ENCODE results near the gene GTPBP3. TPM values are rescaled to one million over a fixed set of nuclear protein-coding genes. Genes with fewer than 3 reads are reported as not detected.

The GTPBP3 gene
- total and polyA plus RNA-seq, 9 of the 15 experiments (the other 6 are each of a cell fraction or from before 2014, with no cell fraction given) = 4.9 to 124 (median 22.6) TPM

DNA sequence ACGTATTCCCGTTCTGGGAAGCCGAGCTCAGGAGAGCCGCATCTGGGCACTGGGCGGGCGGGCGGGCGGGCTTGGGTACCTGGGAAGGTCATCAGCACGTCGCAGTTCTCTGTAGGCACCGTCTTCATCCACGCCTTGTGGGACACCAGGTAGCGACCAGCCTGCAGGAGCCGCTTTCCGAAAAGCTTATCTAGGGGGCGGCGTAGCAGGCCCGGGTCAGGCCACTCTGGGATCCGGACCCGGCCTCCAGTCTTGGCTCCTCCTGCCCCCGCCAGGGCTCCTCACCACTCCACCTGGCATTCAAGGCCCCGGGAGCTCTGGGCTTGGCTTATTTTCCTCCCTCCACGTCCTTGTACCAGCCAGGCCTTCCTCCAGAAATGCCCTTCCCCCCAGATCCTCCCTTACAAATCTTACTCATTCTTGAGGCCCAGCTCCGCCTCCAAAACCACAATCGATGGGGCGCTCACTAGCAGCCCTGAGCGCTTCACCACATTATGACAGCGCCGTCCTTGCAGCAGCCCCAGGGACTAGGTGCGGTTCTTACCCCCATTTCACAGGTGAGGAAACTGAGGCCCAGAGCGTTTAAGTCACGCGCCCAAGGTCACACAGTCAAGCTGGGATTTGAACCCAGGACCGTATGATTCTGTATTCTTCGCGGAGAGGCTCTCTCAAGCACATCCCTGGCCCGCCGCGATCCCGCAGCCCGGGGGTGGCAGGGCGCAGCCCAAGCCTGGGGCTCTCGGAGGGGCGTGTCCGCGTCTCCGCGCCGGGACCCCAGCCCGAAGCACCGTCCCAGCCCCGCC lies 3.5 kb upstream of the GTPBP3 start (continued):
- TF ChIP-seq, protein P1, sequence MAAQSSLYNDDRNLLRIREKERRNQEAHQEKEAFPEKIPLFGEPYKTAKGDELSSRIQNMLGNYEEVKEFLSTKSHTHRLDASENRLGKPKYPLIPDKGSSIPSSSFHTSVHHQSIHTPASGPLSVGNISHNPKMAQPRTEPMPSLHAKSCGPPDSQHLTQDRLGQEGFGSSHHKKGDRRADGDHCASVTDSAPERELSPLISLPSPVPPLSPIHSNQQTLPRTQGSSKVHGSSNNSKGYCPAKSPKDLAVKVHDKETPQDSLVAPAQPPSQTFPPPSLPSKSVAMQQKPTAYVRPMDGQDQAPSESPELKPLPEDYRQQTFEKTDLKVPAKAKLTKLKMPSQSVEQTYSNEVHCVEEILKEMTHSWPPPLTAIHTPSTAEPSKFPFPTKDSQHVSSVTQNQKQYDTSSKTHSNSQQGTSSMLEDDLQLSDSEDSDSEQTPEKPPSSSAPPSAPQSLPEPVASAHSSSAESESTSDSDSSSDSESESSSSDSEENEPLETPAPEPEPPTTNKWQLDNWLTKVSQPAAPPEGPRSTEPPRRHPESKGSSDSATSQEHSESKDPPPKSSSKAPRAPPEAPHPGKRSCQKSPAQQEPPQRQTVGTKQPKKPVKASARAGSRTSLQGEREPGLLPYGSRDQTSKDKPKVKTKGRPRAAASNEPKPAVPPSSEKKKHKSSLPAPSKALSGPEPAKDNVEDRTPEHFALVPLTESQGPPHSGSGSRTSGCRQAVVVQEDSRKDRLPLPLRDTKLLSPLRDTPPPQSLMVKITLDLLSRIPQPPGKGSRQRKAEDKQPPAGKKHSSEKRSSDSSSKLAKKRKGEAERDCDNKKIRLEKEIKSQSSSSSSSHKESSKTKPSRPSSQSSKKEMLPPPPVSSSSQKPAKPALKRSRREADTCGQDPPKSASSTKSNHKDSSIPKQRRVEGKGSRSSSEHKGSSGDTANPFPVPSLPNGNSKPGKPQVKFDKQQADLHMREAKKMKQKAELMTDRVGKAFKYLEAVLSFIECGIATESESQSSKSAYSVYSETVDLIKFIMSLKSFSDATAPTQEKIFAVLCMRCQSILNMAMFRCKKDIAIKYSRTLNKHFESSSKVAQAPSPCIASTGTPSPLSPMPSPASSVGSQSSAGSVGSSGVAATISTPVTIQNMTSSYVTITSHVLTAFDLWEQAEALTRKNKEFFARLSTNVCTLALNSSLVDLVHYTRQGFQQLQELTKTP (IDR thresholded peaks at IDR 0.05; ENCODE audit: low read depth in 1 of 2, partially characterized antibody in 2 of 2) = peak in 1 of 2 experiments; percentile 57
- peak; percentile 96 for TF ChIP-seq CBFB (CRISPR knock-in tag; IDR thresholded peaks at IDR 0.05)
- TF ChIP-seq, protein P2, sequence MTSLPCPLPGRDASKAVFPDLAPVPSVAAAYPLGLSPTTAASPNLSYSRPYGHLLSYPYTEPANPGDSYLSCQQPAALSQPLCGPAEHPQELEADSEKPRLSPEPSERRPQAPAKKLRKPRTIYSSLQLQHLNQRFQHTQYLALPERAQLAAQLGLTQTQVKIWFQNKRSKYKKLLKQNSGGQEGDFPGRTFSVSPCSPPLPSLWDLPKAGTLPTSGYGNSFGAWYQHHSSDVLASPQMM (CRISPR knock-in tag; IDR thresholded peaks at IDR 0.05) = no peak
- TF ChIP-seq, protein P3, sequence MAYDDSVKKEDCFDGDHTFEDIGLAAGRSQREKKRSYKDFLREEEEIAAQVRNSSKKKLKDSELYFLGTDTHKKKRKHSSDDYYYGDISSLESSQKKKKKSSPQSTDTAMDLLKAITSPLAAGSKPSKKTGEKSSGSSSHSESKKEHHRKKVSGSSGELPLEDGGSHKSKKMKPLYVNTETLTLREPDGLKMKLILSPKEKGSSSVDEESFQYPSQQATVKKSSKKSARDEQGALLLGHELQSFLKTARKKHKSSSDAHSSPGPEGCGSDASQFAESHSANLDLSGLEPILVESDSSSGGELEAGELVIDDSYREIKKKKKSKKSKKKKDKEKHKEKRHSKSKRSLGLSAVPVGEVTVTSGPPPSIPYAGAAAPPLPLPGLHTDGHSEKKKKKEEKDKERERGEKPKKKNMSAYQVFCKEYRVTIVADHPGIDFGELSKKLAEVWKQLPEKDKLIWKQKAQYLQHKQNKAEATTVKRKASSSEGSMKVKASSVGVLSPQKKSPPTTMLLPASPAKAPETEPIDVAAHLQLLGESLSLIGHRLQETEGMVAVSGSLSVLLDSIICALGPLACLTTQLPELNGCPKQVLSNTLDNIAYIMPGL (CRISPR knock-in tag; IDR thresholded peaks at IDR 0.05) = 0 out of 2 replicates have a peak, but pooled peaks have one; percentile 7
- TF ChIP-seq, protein P4, sequence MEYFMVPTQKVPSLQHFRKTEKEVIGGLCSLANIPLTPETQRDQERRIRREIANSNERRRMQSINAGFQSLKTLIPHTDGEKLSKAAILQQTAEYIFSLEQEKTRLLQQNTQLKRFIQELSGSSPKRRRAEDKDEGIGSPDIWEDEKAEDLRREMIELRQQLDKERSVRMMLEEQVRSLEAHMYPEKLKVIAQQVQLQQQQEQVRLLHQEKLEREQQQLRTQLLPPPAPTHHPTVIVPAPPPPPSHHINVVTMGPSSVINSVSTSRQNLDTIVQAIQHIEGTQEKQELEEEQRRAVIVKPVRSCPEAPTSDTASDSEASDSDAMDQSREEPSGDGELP (CRISPR knock-in tag; IDR thresholded peaks at IDR 0.05; ENCODE audit: borderline replicate concordance) = peak; percentile 71
- TF ChIP-seq ARNT (IDR thresholded peaks at IDR 0.05) = peak in 1 of 2 experiments; percentile 64; a peak in 1 of 4 replicates
- 0 out of 2 replicates have a peak, but pooled peaks have one; percentile 41 for TF ChIP-seq CHD2 (IDR thresholded peaks at IDR 0.05; ENCODE audit: low read depth, low read length)
- TF ChIP-seq SP2 (IDR thresholded peaks at IDR 0.05; ENCODE audit: extremely low read depth, low read depth, low read length, poor library complexity, severe bottlenecking) = peak; percentile 41
- TF ChIP-seq MTA1 (IDR thresholded peaks at IDR 0.05; ENCODE audit: borderline replicate concordance) = peak; percentile 45; the same call in 1 of the 2 replicates
- peak; percentile 98 for TF ChIP-seq PTBP1 (IDR thresholded peaks at IDR 0.05; ENCODE audit: low read depth, low read length)
- TF ChIP-seq TRIM28 (IDR thresholded peaks at IDR 0.05) = peak; percentile 21; the same call in 1 of the 2 replicates
- no peak; the same call in none of the 2 replicates for TF ChIP-seq ZBED1 (IDR thresholded peaks at IDR 0.05)
- TF ChIP-seq CEBPG (CRISPR knock-in tag; IDR thresholded peaks at IDR 0.05) = peak; percentile 48; the same call in 1 of the 2 replicates
- no peak for TF ChIP-seq CEBPG (tag; conservative IDR thresholded peaks at IDR 0.05 in 1 of 2, IDR thresholded peaks at IDR 0.05 in 1 of 2)
- peak; percentile 25 to 79; a peak in 1 of 4 replicates for TF ChIP-seq TEAD1 (CRISPR knock-in tag; IDR thresholded peaks at IDR 0.05)
- TF ChIP-seq, protein P5, sequence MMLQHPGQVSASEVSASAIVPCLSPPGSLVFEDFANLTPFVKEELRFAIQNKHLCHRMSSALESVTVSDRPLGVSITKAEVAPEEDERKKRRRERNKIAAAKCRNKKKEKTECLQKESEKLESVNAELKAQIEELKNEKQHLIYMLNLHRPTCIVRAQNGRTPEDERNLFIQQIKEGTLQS (IDR thresholded peaks at IDR 0.05) = peak; percentile 67
- TF ChIP-seq, protein P5 (CRISPR knock-in tag; conservative IDR thresholded peaks at IDR 0.05) = no peak; the same call in 1 of the 2 replicates
